NCI-H2227 (cell line): ENCODE results near the gene SAMD11.
A peak's percentile ranks its signal among the peaks of the same experiment; 100 is the strongest.

Experiments
- DNase-seq: peaks from one replicate; lab custom pipeline; 2025; ENCODE audit not compliant: unreplicated experiment; lab: John Stamatoyannopoulos, UW

Gene SAMD11

GRCh38 chr1:961132-961669, 37.5 kb downstream of the SAMD11 start:
- no peak for DNase-seq

- DNase-seq = no peak
These were observed 38.9 kb downstream of the SAMD11 start for GRCh38 chr1:962381-963300.

- DNase-seq = no peak
These were observed 39.6 kb downstream of the SAMD11 start for GRCh38 chr1:963301-963651.

DNA sequence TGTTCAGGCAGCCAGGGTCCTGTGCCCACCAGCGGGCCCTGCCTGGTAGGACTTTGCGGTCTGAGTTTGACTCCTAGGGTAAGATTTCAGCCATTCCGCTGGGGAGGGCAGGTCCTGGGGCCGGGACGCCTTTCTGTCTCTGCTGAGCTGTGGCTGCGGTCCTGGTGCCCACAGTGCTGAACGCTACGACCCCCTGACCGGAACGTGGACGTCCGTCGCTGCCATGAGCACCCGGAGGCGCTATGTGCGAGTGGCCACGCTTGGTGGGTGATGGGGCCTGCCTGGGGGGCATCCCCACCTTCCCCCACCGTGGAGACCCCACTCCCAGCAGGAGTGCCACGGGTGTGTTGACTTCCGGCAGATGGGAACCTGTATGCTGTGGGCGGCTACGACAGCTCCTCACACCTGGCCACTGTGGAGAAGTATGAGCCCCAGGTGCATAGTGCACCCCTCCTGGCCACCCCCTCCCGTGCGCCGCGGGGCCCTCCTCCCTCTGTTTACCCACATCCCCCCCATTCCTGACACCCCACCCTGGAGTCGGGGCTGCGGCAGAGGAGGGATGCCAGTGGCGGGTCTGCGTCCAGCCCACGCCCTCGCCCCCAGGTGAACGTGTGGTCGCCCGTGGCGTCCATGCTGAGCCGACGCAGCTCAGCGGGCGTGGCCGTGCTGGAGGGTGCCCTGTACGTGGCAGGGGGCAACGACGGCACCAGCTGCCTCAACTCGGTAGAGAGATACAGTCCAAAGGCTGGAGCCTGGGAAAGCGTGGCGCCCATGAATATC, 40.2 kb downstream of the SAMD11 start:
- DNase-seq = no peak

GRCh38 chr1:964691-965525, 41.2 kb downstream of the SAMD11 start:
- DNase-seq = no peak

DNA sequence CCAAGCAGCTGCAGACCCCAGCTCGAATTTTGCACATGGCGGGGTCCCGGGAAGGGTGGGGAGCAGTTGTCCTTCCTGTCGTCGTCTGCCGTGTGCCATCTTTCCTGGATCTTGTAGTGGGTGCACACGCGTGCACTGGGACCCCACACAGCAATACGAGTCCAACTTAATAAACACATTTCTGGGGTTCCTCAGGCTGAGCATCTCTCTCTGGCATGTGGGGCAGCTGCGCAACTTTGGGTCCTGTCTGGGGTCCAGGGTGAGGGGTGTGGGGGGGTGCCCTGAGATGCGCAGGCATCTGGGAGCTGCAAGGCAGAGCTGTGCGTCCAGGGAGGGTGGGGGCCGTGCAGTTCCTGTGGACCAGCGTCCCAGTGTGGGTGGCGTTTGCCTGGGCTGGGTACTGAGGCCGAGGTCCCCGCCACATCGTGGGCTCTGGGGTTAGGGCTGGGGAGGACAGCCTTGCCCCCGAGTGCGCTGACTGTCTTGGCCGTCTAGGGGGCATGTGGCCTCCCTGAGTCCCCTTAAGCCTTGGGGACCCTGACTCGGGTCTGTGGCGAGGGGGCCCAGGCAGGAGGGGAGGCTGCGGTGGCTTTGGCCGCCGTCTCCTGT, 41.9 kb downstream of the SAMD11 start:
- no peak for DNase-seq

GRCh38 chr1:966135-966703, 42.5 kb downstream of the SAMD11 start, which contains the start of gene PLEKHN1:
Gene PLEKHN1 (plus strand): TSS chr1:966482. CDS start chr1:966532, 50 bp downstream.
- DNase-seq = no peak

DNA sequence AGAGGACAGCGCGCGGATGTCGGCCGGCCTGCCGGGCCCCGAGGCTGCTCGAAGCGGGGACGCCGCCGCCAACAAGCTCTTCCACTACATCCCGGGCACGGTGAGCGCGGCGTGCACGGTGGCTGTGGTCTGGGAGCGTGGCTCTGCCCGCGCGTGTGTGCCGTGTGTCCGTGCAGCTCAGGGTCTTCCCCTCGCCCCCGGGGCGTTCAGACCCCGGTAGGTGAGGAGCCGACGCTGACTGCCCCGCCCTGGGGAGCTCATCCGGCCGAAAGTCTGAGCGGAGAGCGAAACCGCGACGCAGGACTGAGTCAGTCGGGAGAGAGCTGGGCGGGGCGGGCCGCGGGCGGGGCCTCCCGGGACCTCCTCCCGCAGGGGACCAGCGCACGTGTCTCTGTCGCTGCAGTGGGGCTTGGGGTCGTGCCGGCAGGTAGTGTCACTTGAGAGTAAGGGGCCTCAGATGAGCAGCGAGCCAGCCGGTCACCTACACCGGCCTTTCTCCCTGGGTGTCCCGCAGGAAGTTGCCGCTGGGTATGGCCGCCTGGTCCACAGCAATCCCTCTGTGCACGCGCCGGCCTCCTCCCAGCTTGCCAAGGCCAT, 43.1 kb downstream of the SAMD11 start:
- peak; percentile 38 for DNase-seq

GRCh38 chr1:967466-968343, 44.0 kb downstream of the SAMD11 start:
- no peak for DNase-seq

DNA sequence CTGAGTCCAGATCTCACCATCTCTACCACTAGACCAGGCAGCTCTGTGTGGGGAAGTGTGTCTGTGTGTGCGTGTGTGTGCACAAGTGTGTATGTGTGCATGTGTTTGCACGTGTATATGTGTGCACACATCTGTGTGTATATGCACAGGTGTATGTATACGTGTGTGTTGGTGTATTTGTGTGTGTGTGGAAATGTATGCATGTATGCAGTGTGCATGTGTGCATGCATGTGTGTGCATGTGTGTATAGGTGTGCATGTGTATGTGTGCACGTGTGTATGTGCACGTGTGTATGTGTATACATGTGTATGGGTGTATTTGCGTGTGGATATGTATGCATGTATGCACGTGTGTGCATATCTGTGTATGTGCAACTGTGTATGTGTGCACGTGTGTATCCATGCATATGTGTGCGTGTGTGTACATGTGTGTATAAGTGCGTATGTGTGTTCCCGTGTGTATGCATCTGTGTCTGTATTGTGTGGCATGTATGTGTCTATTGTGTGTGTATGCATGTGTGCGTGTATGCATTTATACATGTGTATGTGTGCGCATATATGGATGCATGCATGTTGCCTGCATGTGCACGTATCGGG, 45.6 kb downstream of the SAMD11 start:
- DNase-seq = no peak

DNA sequence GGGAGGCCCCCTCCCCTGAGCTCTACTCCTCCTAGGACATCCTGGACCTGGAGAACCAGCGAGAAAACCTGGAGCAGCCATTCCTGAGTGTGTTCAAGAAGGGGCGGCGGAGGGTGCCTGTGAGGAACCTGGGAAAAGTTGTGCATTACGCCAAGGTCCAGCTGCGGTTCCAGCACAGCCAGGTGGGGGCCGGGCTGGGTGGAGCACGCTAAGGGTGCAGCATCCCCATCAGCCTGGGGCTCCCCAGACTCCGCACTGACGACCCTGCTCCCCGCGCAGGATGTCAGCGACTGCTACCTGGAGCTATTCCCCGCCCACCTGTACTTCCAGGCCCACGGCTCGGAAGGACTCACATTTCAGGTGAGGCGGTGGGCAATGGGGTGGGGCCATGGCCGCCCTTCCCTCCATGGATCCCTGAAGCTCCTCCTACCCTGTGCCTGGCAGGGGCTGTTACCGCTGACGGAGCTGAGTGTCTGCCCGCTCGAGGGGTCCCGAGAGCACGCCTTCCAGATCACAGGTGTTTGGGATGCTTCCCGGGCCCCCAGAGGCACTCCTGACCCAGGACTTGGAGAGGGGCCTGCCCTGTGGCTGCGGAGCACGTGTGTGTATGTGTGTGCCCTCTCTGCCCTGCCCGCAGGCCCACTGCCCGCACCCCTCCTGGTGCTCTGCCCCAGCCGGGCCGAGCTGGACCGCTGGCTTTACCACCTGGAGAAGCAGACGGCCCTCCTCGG, 46.7 kb downstream of the SAMD11 start:
- no peak for DNase-seq

GRCh38 chr1:970973-971730, 47.4 kb downstream of the SAMD11 start:
- no peak for DNase-seq

DNA sequence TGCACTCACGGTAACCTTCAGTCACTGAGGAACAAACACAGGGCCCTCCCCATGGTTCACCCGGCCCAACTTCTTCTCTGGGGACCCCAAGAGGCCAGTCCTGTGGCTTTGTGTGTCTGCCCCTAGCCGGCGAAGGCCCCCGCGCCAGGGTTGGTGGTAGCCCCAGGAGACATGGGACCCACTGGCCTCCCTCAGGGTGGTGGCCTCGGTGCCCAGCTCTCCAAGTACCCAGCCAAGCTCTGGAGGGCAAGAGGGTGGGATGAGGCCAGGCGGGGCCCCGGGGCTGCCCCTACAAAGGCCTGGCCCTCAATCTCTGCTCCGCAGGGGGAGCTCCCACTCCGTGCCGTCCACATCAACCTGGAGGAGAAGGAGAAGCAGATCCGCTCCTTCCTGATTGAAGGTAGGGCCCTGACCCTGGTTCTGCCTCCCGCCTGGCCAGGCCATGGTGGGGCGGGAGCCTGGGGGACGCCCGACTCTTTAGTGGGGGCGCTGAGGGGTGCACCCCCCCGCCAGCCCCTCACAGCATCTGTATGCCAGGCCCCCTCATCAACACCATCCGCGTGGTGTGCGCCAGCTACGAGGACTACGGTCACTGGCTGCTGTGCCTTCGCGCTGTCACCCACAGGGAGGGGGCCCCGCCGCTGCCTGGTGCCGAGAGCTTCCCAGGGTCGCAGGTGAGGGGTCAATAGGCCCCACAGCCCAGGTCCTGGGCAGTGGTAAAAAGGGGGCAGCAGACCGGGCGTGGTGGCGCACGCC, 48.2 kb downstream of the SAMD11 start:
- DNase-seq = no peak

- no peak for DNase-seq
These were observed 49.2 kb downstream of the SAMD11 start for GRCh38 chr1:972726-973458.

DNA sequence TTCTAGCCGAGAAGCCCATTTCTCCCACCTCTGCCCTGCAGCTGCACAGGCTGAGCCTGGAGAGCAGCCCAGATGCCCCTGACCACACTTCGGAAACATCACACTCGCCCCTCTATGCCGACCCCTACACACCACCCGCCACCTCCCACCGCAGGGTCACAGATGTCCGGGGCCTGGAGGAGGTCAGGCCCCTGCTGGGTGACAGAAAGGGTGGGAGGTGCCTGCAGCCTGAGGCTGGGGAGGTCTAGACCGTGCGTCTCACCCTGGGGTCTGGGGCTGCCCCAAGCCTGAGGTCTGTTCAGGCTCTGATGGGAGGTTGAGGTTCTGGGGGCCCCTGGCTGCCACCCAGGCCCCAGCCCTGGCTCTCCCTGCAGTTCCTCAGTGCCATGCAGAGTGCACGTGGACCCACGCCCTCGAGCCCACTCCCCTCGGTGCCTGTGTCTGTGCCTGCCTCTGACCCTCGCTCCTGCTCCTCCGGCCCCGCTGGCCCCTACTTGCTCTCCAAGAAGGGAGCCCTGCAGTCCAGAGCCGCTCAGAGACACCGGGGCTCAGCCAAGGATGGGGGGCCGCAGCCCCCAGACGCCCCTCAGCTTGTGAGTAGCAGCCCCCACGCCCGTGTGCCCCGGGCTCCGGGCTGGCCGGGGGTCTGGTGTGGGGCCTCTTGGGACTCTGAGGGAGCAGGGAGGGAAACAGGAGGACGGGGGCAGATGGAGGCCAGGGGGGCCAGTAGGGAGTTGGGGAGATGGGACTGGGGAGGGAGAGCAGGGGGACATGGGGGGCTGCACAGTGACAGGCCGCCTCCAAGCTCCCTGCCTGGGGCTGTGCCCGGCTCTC, 50.0 kb downstream of the SAMD11 start:
- DNase-seq = no peak
